Common myeloid progenitor, CD34-positive (primary cell): Measurements from ENCODE around the gene TOGARAM2.

Experiments
- CTCF ChIA-PET: fragments of 350-600 bp; sonication (Branson Sonifier 250); formaldehyde crosslinking; loops from one replicate; lab custom pipeline; 2021; ENCODE audit warnings: antibody characterized with exemption; lab: Charles Lee
- POLR2A ChIA-PET: fragments of 350-600 bp; sonication (Branson Sonifier 250); formaldehyde crosslinking; loops from one replicate; lab custom pipeline; 2021; ENCODE audit warnings: antibody characterized with exemption; lab: Charles Lee
- DNase-seq, 3 donors: peaks; one replicate each; pipeline versions ENCODE4 v3.0.0 to v3.0.0-alpha.2; 2013
- H3K27ac ChIP-seq, 2 experiments: 1 replicate in 1 of 2; 2 replicates in 1 of 2; pipeline ENCODE4 v1.7.0; 2013; ENCODE audit warnings: inconsistent platforms in 2 of 2, low read length in 2 of 2, mild to moderate bottlenecking in 2 of 2, low read depth in 1 of 2, moderate library complexity in 1 of 2; ENCODE audit not compliant: severe bottlenecking in 2 of 2, insufficient read depth in 1 of 2, poor library complexity in 1 of 2
- H3K27me3 ChIP-seq, 5 experiments: replicated peaks in 2 of 5; 1 replicate in 3 of 5; 2 replicates in 2 of 5; pipeline versions ENCODE4 v1.6.1 to v1.7.0; 2013; ENCODE audit warnings: low read length in 4 of 5, mild to moderate bottlenecking in 2 of 5, moderate library complexity in 2 of 5, inconsistent platforms in 1 of 5; ENCODE audit not compliant: insufficient read depth in 5 of 5, control insufficient read depth in 4 of 5
- H3K36me3 ChIP-seq, 4 experiments: 1 replicate in 2 of 4; 2 replicates in 2 of 4; pipeline versions ENCODE4 v1.6.1 to v1.7.0; 2013; ENCODE audit warnings: low read length in 3 of 4, control low read depth in 1 of 4, mild to moderate bottlenecking in 1 of 4; ENCODE audit not compliant: control insufficient read depth in 4 of 4, insufficient read depth in 4 of 4
- H3K4me1 ChIP-seq, 4 experiments: 1 replicate in 3 of 4; 2 replicates in 1 of 4; pipeline versions ENCODE4 v1.6.1 to v1.7.1; 2013; ENCODE audit warnings: low read length in 3 of 4, mild to moderate bottlenecking in 3 of 4, control low read depth in 1 of 4, inconsistent platforms in 1 of 4, moderate library complexity in 1 of 4; ENCODE audit not compliant: control insufficient read depth in 4 of 4, insufficient read depth in 4 of 4; ENCODE audit errors: control extremely low read depth in 1 of 4
- H3K4me3 ChIP-seq, 7 experiments: 1 replicate in 4 of 7; 2 replicates in 3 of 7; pipeline versions ENCODE4 v1.5.1 to v1.7.0; 2013; ENCODE audit warnings: mild to moderate bottlenecking in 7 of 7, low read length in 6 of 7, moderate library complexity in 6 of 7, inconsistent platforms in 2 of 7, low read depth in 2 of 7, control low read depth in 1 of 7; ENCODE audit not compliant: insufficient read depth in 4 of 7, control insufficient read depth in 1 of 7; ENCODE audit errors: extremely low read depth in 1 of 7
- H3K9me3 ChIP-seq, 5 experiments: 1 replicate in 4 of 5; 2 replicates in 1 of 5; pipeline versions ENCODE4 v1.6.1 to v1.7.1; 2013; ENCODE audit warnings: low read length in 4 of 5, mild to moderate bottlenecking in 2 of 5, inconsistent platforms in 1 of 5, low read depth in 1 of 5, moderate library complexity in 1 of 5; ENCODE audit not compliant: control insufficient read depth in 4 of 5, insufficient read depth in 2 of 5; ENCODE audit errors: control extremely low read depth in 1 of 5
- WGBS: methylation state at CpG from one replicate; pipeline ENCODE4 v1.1.5; 2013; ENCODE audit not compliant: insufficient coverage; 5-methylcytosine and 5-hydroxymethylcytosine counted together

TOGARAM2 gene

GRCh38 chr2:28949617-28950305 is 31.3 kb upstream of the TOGARAM2 start:
- WGBS, result 92% methylated on average over 11 of the region's 11 CpGs
- Histone ChIP-seq H3K4me3 (no peak overlapping the region), H3K4me1 (peaks cover 15 to 43% (median 33%) of the 10 kb centered on the region in 4 experiments), H3K36me3 (peaks cover 15 to 43% (median 29%) of the 10 kb centered on the region in 4 experiments), H3K27ac (peak overlapping the region in 1 of 2 experiments; percentile 39), H3K9me3 (peaks cover 0 to 15% (median 5%) of the 10 kb centered on the region in 5 experiments), H3K27me3 (no peaks in the 10 kb centered on the region)
- ChIA-PET CTCF (interaction anchor here (1.2 to 1.6 kb wide), 3 partner anchors 9 to 129 kb away, joined by 4 to 5 read pairs (median 5); no protein-coding TSS in a partner anchor), POLR2A (no interaction called here)
- DNase-seq, result no peak

GRCh38 chr2:28950941-28951630 is 30.0 kb upstream of the TOGARAM2 start:
- Histone ChIP-seq H3K36me3 (peaks cover 14 to 32% (median 23%) of the 10 kb centered on the region in 4 experiments), H3K27ac (peak overlapping the region; percentile 77 to 87), H3K4me1 (peaks cover 20 to 52% (median 42%) of the 10 kb centered on the region in 4 experiments), H3K4me3 (no peak overlapping the region), H3K27me3 (no peaks in the 10 kb centered on the region), H3K9me3 (peaks cover 0 to 15% (median 5%) of the 10 kb centered on the region in 5 experiments)
- ChIA-PET POLR2A (no interaction called here), CTCF (interaction anchor here (0.6 to 2.5 kb wide), 4 partner anchors 11 to 1577 kb away, joined by 3 to 10 read pairs (median 4); no protein-coding TSS in a partner anchor)
- no peak for DNase-seq
- 98% methylated on average over 9 of the region's 12 CpGs for WGBS

- Histone ChIP-seq H3K27ac (peak overlapping the region; percentile 77 to 87), H3K9me3 (peaks cover 0 to 15% (median 5%) of the 10 kb centered on the region in 5 experiments), H3K36me3 (peaks cover 9 to 22% (median 16%) of the 10 kb centered on the region in 4 experiments), H3K4me1 (peaks cover 21 to 57% (median 43%) of the 10 kb centered on the region in 4 experiments), H3K4me3 (peak overlapping the region in 4 of 7 experiments; percentile 19 to 49 (median 30)), H3K27me3 (no peaks in the 10 kb centered on the region)
- WGBS, result 79% methylated on average over 12 of the region's 13 CpGs
- CTCF ChIA-PET, result interaction anchor here (0.6 to 2.5 kb wide), 3 partner anchors 13 to 1578 kb away, joined by 3 to 10 read pairs (median 4); no protein-coding TSS in a partner anchor
- DNase-seq, result peak in 2 of 3 donors; percentile 14 to 20
- POLR2A ChIA-PET, result interaction anchor here (0.6 kb wide), 1 partner anchor 16 kb away, joined by 6 read pairs; no protein-coding TSS in a partner anchor
Measured at GRCh38 chr2:28951910-28952835, 28.9 kb upstream of the TOGARAM2 start.

GRCh38 chr2:28952836-28953211 is 28.3 kb upstream of the TOGARAM2 start:
- Histone ChIP-seq H3K27ac (peak overlapping the region; percentile 77 to 87), H3K36me3 (peaks cover 8 to 18% (median 12%) of the 10 kb centered on the region in 4 experiments), H3K27me3 (no peaks in the 10 kb centered on the region), H3K4me1 (peaks cover 21 to 57% (median 43%) of the 10 kb centered on the region in 4 experiments), H3K4me3 (peak overlapping the region in 4 of 7 experiments; percentile 28 to 49 (median 40)), H3K9me3 (peaks cover 0 to 15% (median 5%) of the 10 kb centered on the region in 5 experiments)
- ChIA-PET POLR2A (no interaction called here), CTCF (interaction anchor here (2.5 kb wide), 1 partner anchor 132 kb away, joined by 10 read pairs; no protein-coding TSS in a partner anchor)
- 0% methylated on average over 4 of the region's 6 CpGs for whole genome bisulfite sequencing
- peak; percentile 92 to 98 (median 96) for DNase-seq

GRCh38 chr2:28955467-28955866 is 25.6 kb upstream of the TOGARAM2 start:
- ChIA-PET POLR2A (interaction anchor here (0.6 kb wide), 1 partner anchor 1002 kb away, joined by 4 read pairs; no protein-coding TSS in a partner anchor), CTCF (interaction anchor here (0.8 to 1.7 kb wide), 9 partner anchors 12 to 388 kb away, joined by 3 to 4 read pairs (median 3); no protein-coding TSS in a partner anchor)
- DNase-seq, result no peak
- Histone ChIP-seq H3K27me3 (no peaks in the 10 kb centered on the region), H3K4me3 (no peak overlapping the region), H3K27ac (no peak overlapping the region), H3K9me3 (no peaks in the 10 kb centered on the region), H3K36me3 (no peaks in the 10 kb centered on the region), H3K4me1 (peaks cover 21 to 58% (median 41%) of the 10 kb centered on the region in 4 experiments)
- WGBS, result 87% methylated on average over 5 of the region's 5 CpGs

- Histone ChIP-seq H3K36me3 (no peaks in the 10 kb centered on the region), H3K27ac (no peak overlapping the region), H3K27me3 (no peaks in the 10 kb centered on the region), H3K4me3 (peak overlapping the region in 3 of 7 experiments; percentile 27 to 68 (median 39)), H3K4me1 (peaks cover 16 to 50% (median 33%) of the 10 kb centered on the region in 4 experiments), H3K9me3 (no peaks in the 10 kb centered on the region)
- CTCF ChIA-PET, result interaction anchor here (0.8 to 1.7 kb wide), 9 partner anchors 9 to 389 kb away, joined by 3 to 4 read pairs (median 3); no protein-coding TSS in a partner anchor
- peak; percentile 64 to 85 (median 77) for DNase-seq
- POLR2A ChIA-PET, result no interaction called here
- 0% methylated on average over 5 of the region's 11 CpGs for WGBS
Measured at GRCh38 chr2:28956415-28956826, 24.7 kb upstream of the TOGARAM2 start.
